Keratinocyte (primary cell): ENCODE data around the gene FRMD4B. TPM values are rescaled to one million over a fixed set of nuclear protein-coding genes. Genes with fewer than 3 reads are reported as not detected.

ENCODE experiments used
- DNase-seq: peaks from one replicate; pipeline ENCODE4 v3.0.0-alpha.2; 2011; ENCODE audit warnings: low read depth, missing footprints, low spot score
- FAIRE-seq: peaks from 2 replicates; lab custom pipeline; 2011; peaks lifted over from hg19 to GRCh38; lab: Jason Lieb, UNC
- H2AFZ ChIP-seq: 2 replicates; pipeline ENCODE4 v1.6.0; 2012; ENCODE audit warnings: low read length, control low read depth, inconsistent platforms; ENCODE audit not compliant: control insufficient read depth
- H3K27ac ChIP-seq: 2 replicates; pipeline ENCODE4 v1.5.1; 2011; ENCODE audit warnings: low read length; ENCODE audit not compliant: control insufficient read depth, insufficient read depth
- H3K27me3 ChIP-seq: 3 replicates; pipeline ENCODE4 v1.6.0; 2011; ENCODE audit warnings: low read length; ENCODE audit not compliant: control insufficient read depth, insufficient read depth; ENCODE audit errors: extremely low read depth
- H3K36me3 ChIP-seq, 2 experiments: 2 replicates in 1 of 2; 3 replicates in 1 of 2; pipeline ENCODE4 v1.5.1; 2011; ENCODE audit warnings: low read length in 2 of 2, mild to moderate bottlenecking in 1 of 2; ENCODE audit not compliant: control insufficient read depth in 2 of 2, insufficient read depth in 2 of 2; ENCODE audit errors: extremely low read depth in 1 of 2
- H3K4me1 ChIP-seq: 3 replicates; pipeline ENCODE4 v1.5.1; 2011; ENCODE audit warnings: low read length; ENCODE audit not compliant: control insufficient read depth, insufficient read depth; ENCODE audit errors: extremely low read depth
- H3K4me2 ChIP-seq: 3 replicates; pipeline ENCODE4 v1.6.0; 2011; ENCODE audit warnings: low read depth, low read length; ENCODE audit not compliant: control insufficient read depth, insufficient read depth; ENCODE audit errors: extremely low read depth
- H3K4me3 ChIP-seq, 3 experiments: fragments of 200-600 bp in 1 of 3; sonication (generic) in 1 of 3; 2 replicates in 2 of 3; 3 replicates in 1 of 3; pipeline ENCODE4 v1.5.1; 2011 to 2016; ENCODE audit warnings: low read length in 3 of 3, mild to moderate bottlenecking in 3 of 3, control low read depth in 2 of 3, inconsistent platforms in 1 of 3, low read depth in 1 of 3, mixed read lengths in 1 of 3, mixed run types in 1 of 3, moderate library complexity in 1 of 3; ENCODE audit not compliant: control insufficient read depth in 2 of 3, insufficient read depth in 2 of 3; ENCODE audit errors: extremely low read depth in 1 of 3
- H3K79me2 ChIP-seq: 2 replicates; pipeline ENCODE4 v1.6.0; 2012; ENCODE audit warnings: low read length; ENCODE audit not compliant: control insufficient read depth, insufficient read depth
- H3K9ac ChIP-seq: 3 replicates; pipeline ENCODE4 v1.6.0; 2011; ENCODE audit warnings: low read length; ENCODE audit not compliant: control insufficient read depth, insufficient read depth; ENCODE audit errors: extremely low read depth
- H3K9me1 ChIP-seq: 3 replicates; pipeline ENCODE4 v1.6.0; 2011; ENCODE audit warnings: low read length; ENCODE audit not compliant: control insufficient read depth, insufficient read depth; ENCODE audit errors: extremely low read depth
- H3K9me3 ChIP-seq: 2 replicates; pipeline ENCODE4 v1.5.1; 2012; ENCODE audit warnings: low read depth, low read length; ENCODE audit not compliant: control insufficient read depth
- H4K20me1 ChIP-seq: 3 replicates; pipeline ENCODE4 v1.6.0; 2011; ENCODE audit warnings: low read length; ENCODE audit not compliant: control insufficient read depth, insufficient read depth; ENCODE audit errors: extremely low read depth
- CTCF ChIP-seq, 3 experiments: IDR thresholded peaks in 1 of 3; conservative IDR thresholded peaks in 1 of 3; optimal IDR thresholded peaks in 1 of 3; 2 replicates in 2 of 3; 3 replicates in 1 of 3; pipeline versions ENCODE3 to v1.5.1; 2011; ENCODE audit warnings: low read length in 3 of 3, mild to moderate bottlenecking in 3 of 3, moderate library complexity in 2 of 3, control low read depth in 1 of 3, inconsistent platforms in 1 of 3; ENCODE audit not compliant: insufficient read depth in 2 of 3; ENCODE audit errors: extremely low read depth in 1 of 3
- EZH2 ChIP-seq: IDR thresholded peaks from one replicate; pipeline ENCODE4 v1.6.1; 2012; ENCODE audit warnings: inconsistent platforms, mild to moderate bottlenecking, low read length, moderate library complexity
- dilution Hi-C: fragments of 300-500 bp; cut with MboI; formaldehyde crosslinking; loops from one replicate; pipeline ENCODE4 v1.7.0; 2020; ENCODE audit warnings: low sequenced_read_pairs; ENCODE audit not compliant: extremely low pct_ligation_motif_present
- polyA plus RNA-seq, 5 experiments: library from polyadenylated mRNA; depleted of rRNA in 3 of 5; stranded (reverse) in 3 of 5; stranded (forward) in 1 of 5; unstranded in 1 of 5; fragments of >200 nt; gene quantifications; 1 replicate in 1 of 5; 2 replicates in 3 of 5; 3 replicates in 1 of 5; pipeline versions ENCODE4 v1.2.1 to v1.2.3, GENCODE V29; 2011 to 2012; ENCODE audit warnings: missing spikeins in 2 of 5, low read depth in 1 of 5, low replicate concordance in 1 of 5

FRMD4B gene
- polyA plus RNA-seq, 1 donor (not counting 4 experiments of a cell fraction or from before 2014, with no cell fraction given): 48.3 TPM

- Histone ChIP-seq H3K4me2 (peak overlapping the region; percentile 15), H3K9me1 (peaks cover 3% of the 10 kb centered on the region), H2AFZ (no peak overlapping the region), H3K9ac (no peak overlapping the region), H3K79me2 (peaks cover 62% of the 10 kb centered on the region), H3K4me1 (peaks cover 18% of the 10 kb centered on the region), H3K4me3 (no peak overlapping the region), H4K20me1 (peaks cover 3% of the 10 kb centered on the region), H3K36me3 (peaks cover 4 to 10% of the 10 kb centered on the region in 2 experiments), H3K9me3 (no peaks in the 10 kb centered on the region), H3K27me3 (no peaks in the 10 kb centered on the region), H3K27ac (peak overlapping the region; percentile 49)
- dilution Hi-C loops: no loop called here
- no peak for DNase-seq
- FAIRE-seq: peak; percentile 17
- TF ChIP-seq CTCF (optimal IDR thresholded peaks at IDR 0.05 in 1 of 3, IDR thresholded peaks at IDR 0.05 in 1 of 3, conservative IDR thresholded peaks at IDR 0.05 in 1 of 3; ENCODE audit: extremely low read depth in 1 of 3, insufficient read depth in 2 of 3, low read length in 3 of 3): no peak
- TF ChIP-seq EZH2: no peak
Observed at GRCh38 chr3:69433121-69433968, 47.5 kb upstream of the FRMD4B start.

GRCh38 chr3:69428657-69429255 is 42.9 kb upstream of the FRMD4B start:
- Histone ChIP-seq H3K27ac (no peak overlapping the region), H3K9me3 (no peaks in the 10 kb centered on the region), H3K4me3 (no peak overlapping the region), H4K20me1 (no peaks in the 10 kb centered on the region), H3K4me1 (peaks cover 6% of the 10 kb centered on the region), H3K79me2 (peaks cover 36% of the 10 kb centered on the region), H2AFZ (no peak overlapping the region), H3K9ac (no peak overlapping the region), H3K4me2 (no peak overlapping the region), H3K9me1 (peaks cover 3% of the 10 kb centered on the region), H3K36me3 (peaks cover 4 to 10% of the 10 kb centered on the region in 2 experiments), H3K27me3 (no peaks in the 10 kb centered on the region)
- FAIRE-seq (no peak), DNase-seq (no peak)
- TF ChIP-seq EZH2: no peak
- no peak for TF ChIP-seq CTCF (optimal IDR thresholded peaks at IDR 0.05 in 1 of 3, IDR thresholded peaks at IDR 0.05 in 1 of 3, conservative IDR thresholded peaks at IDR 0.05 in 1 of 3; ENCODE audit: extremely low read depth in 1 of 3, insufficient read depth in 2 of 3, low read length in 3 of 3)
- dilution Hi-C loops: no loop called here
